IPS DF 6.9 (cell line): ENCODE data around the gene SUSD3.
"Not testable (repeated sequence)": the region's sequence is repeated elsewhere in the genome, so short reads cannot be mapped to it uniquely, and the experiment has no call there.

ENCODE experiments used
- DNase-seq: peaks from one replicate; pipeline ENCODE4 v3.0.0-alpha.2; 2013; ENCODE audit warnings: low read depth, low spot score
- H3K27ac ChIP-seq: one replicate; pipeline ENCODE4 v1.5.1; 2013; ENCODE audit warnings: low read length, control low read depth
- H3K27me3 ChIP-seq: 2 replicates; pipeline ENCODE4 v1.6.1; 2013; ENCODE audit warnings: mild to moderate bottlenecking, low read length; ENCODE audit not compliant: control insufficient read depth, insufficient read depth
- H3K36me3 ChIP-seq: 2 replicates; pipeline ENCODE4 v1.6.1; 2013; ENCODE audit warnings: low read length; ENCODE audit not compliant: control insufficient read depth, insufficient read depth
- H3K4me1 ChIP-seq: 2 replicates; pipeline ENCODE4 v1.6.1; 2013; ENCODE audit warnings: low read length; ENCODE audit not compliant: control insufficient read depth, insufficient read depth
- H3K4me3 ChIP-seq: 2 replicates; pipeline ENCODE4 v1.5.1; 2013; ENCODE audit warnings: mild to moderate bottlenecking, low read length
- H3K9me3 ChIP-seq: 2 replicates; pipeline ENCODE4 v1.6.1; 2013; ENCODE audit warnings: low read length, inconsistent platforms; ENCODE audit not compliant: control insufficient read depth, insufficient read depth
- WGBS: extraction: QIAGEN DNeasy Blood & Tissue Kit; methylation state at CpG from one replicate; pipeline ENCODE4 v1.1.7; 2013; ENCODE audit warnings: mixed read lengths, missing lambda C conversion rate; ENCODE audit not compliant: insufficient read length, insufficient coverage; 5-methylcytosine and 5-hydroxymethylcytosine counted together

The SUSD3 gene

DNA sequence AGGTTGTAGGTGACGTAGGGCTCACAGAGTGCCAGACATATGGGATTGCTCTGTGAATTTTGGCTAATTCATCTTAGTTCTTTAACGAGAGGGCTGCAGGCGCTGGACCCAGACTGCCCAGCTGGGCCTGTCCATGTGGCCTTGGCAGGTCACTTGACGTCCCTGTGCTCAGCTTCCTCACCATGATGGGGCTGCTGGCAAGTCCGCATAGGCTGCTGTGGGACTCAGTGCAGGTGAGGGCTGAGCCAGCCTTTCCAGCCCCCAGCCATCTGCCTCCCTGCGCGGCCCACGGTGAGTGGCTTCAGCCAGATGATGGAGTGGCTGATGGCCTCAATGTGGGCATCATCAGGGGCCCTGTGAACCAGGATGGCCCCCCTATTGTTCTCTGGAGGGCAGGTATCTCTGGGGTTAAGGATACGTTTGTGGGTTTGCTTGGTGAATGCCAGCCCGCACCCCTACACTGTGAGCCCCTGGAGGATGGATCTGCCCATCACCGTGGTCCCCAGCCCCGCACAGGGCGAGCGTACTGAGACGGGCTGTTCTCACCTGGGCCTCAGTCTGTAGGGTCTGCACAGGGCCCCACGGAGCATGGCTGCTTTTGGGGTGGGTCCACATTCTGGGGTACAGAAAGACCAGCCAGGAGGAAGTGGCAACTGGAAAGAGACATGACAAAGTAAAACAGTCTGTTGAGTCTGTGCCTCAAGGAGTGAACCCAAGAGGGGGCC lies 41.2 kb downstream of the SUSD3 start:
- Histone ChIP-seq H3K36me3 (no peaks in the 10 kb centered on the region; the same call in 1 of the 2 replicates), H3K27ac (no peak overlapping the region), H3K4me3 (no peak overlapping the region), H3K9me3 (no peaks in the 10 kb centered on the region), H3K27me3 (no peaks in the 10 kb centered on the region), H3K4me1 (no peaks in the 10 kb centered on the region; the same call in 1 of the 2 replicates)
- no CpG with 5 or more reads among the region's 16 CpGs for WGBS
- no peak for DNase-seq

DNA sequence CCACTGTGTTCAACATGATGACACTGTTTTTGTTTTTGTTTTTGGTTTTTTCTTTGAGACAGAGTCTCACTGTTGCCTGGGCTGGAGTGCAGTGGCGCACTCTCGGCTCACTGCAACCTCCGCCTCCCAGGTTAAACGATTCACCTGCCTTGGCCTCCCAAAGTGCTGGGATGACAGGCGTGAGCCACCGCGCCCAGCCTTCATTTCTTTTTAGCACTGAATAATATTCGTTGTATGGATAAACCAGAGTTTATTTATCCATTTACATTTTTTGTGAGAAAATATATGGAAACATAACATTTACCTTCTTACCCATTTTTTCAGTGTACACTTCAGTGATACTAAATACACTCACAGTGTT lies 41.8 kb downstream of the SUSD3 start:
- no peaks in the 10 kb centered on the region for H3K27me3 ChIP-seq
- no peaks in the 10 kb centered on the region for H3K9me3 ChIP-seq
- H3K4me1 ChIP-seq = no peaks in the 10 kb centered on the region
- DNase-seq = no peak
- no peaks in the 10 kb centered on the region; the same call in 1 of the 2 replicates for H3K36me3 ChIP-seq
- H3K4me3 ChIP-seq = no peak overlapping the region
- no CpG with 5 or more reads among the region's 8 CpGs for WGBS
- H3K27ac ChIP-seq = no peak overlapping the region

DNA sequence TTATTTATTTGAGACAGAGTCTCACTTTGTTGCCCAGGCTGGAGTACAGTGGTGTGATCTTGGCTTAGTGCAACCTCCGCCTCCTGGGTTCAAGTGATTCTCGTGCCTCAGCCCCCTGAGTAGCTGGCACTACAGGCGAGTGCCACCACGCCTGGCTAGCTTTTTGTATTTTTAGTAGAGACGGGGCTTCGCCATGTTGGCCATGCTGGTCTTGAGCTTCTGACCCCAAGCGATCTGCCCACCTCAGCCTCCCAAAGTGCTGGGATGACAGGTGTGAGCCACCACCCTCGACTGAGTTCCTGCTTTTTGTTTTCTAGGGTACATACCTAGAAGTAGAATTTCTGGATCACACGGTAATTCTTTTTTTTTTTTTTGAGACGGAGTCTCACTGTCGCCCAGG lies 42.6 kb downstream of the SUSD3 start:
- H3K27me3 ChIP-seq, DNase-seq, H3K4me1 ChIP-seq, H3K4me3 ChIP-seq, H3K27ac ChIP-seq, H3K36me3 ChIP-seq, H3K9me3 ChIP-seq: not testable (repeated sequence)
- WGBS = no CpG with 5 or more reads among the region's 11 CpGs

DNA sequence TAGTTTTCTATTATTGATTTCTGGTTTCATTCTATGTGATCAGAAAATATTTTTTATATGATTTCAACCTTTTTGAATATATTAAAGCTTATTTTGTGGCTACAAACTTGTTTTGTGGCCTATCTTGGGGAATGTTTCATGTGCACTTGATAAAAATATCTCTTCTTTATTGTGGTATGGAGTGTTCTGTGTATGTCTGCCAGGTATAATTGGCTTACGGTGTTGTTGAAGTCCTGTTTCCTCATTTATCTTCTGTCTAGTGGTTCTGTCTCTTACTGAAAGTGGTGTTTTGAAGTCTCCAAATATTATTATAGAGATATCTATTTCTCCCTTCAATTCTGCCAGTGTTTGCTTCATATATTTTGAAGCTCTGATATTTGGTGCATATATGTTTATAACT lies 47.1 kb downstream of the SUSD3 start:
- H3K27ac ChIP-seq = no peak overlapping the region
- WGBS = no CpG with 5 or more reads among the region's 1 CpG
- no peak overlapping the region for H3K4me3 ChIP-seq
- H3K36me3 ChIP-seq = no peaks in the 10 kb centered on the region
- no peaks in the 10 kb centered on the region for H3K4me1 ChIP-seq
- DNase-seq = no peak
- H3K9me3 ChIP-seq = no peaks in the 10 kb centered on the region
- H3K27me3 ChIP-seq = no peaks in the 10 kb centered on the region

DNA sequence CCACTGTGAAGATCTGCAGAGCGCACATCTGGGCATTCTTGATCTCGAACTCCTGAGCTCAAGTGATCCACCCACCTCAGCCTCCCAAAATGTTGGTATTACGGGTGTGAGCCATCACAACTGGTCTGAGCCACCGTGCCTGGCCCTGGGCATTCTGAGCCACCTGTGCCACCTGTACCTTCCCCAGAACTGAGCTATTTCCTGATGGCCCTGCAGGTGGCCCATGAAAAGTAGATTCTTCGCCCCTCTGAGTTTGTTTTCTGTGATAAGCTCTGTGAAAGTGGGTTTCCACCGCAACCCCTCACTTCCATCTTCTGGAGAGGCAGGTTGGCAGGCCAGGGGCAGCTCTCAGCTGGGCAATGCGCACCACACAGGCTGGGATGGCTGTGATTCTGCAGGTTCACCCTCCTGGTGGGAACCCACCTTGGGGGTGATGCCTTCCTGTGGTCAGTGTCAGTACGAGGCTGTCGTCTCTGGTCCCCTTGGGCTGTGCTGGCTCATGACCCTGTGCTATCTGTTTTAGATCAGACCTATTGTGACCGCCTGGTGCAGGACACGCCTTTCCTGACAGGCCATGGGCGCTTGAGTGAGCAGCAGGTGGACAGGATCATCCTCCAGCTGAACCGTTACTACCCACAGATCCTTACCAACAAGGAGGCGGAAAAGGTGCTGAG lies 48.8 kb downstream of the SUSD3 start:
- Histone ChIP-seq H3K27ac (no peak overlapping the region), H3K27me3 (no peaks in the 10 kb centered on the region), H3K4me3 (no peak overlapping the region), H3K36me3 (no peaks in the 10 kb centered on the region), H3K4me1 (no peaks in the 10 kb centered on the region), H3K9me3 (no peaks in the 10 kb centered on the region)
- no peak for DNase-seq
- WGBS = no CpG with 5 or more reads among the region's 14 CpGs

DNA sequence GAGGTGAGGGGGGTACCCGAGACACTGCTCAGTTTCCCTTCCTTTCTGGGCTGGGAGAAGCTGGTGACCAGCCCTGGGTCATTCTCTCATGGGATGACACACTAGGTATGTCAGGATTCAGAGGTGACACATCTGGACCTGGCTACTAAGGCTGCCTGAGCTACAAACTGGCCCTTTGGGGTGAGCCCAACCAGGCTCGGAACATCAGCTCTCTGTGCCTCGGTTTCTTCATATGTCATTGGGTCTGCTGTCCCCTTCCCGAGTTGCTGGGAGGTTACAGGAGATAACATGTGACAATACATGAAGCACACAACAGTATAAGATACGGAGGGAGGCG lies 49.3 kb downstream of the SUSD3 start:
- no peaks in the 10 kb centered on the region for H3K36me3 ChIP-seq
- H3K4me3 ChIP-seq = no peak overlapping the region
- no peaks in the 10 kb centered on the region for H3K4me1 ChIP-seq
- no peak for DNase-seq
- no peaks in the 10 kb centered on the region for H3K27me3 ChIP-seq
- no CpG with 5 or more reads among the region's 6 CpGs for WGBS
- no peaks in the 10 kb centered on the region for H3K9me3 ChIP-seq
- no peak overlapping the region for H3K27ac ChIP-seq

DNA sequence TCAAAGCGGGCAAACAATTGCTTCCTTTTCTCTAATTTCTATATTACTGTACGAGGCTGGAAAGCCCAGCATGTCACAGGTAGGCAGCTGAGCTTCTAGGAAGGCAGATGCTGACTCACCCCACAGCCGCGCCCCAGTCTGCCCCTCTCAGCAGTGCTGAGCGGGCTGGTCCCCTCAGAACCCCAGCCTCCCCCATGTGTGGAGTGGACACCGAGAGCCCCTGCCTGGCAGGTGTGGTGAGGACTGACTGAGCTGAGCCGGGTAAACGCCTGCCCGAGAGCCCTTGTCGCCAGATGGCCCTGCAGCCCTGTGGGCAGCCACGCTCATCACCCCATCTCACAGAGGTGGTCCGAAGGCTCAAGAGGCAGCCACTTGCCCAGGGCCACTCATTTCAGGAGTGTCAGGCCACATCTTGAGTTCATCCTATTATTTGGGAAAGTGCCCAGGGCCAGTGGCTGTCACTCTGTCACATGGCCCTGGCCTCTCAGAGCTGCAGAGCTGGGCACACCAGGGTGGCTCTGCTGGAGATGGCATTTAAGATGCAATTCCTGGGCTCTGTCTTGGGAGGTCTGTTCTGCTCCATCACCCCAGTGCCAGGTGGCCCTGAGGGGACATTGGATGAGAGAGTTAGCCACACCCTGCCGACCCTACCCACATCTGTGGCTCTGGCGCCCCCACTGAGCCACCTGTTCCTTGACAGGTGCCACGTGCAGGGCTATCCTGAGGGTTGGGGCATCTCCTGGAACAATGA lies 50.0 kb downstream of the SUSD3 start:
- H3K9me3 ChIP-seq = no peaks in the 10 kb centered on the region
- no peaks in the 10 kb centered on the region for H3K27me3 ChIP-seq
- H3K4me1 ChIP-seq = no peaks in the 10 kb centered on the region
- H3K4me3 ChIP-seq = no peak overlapping the region
- WGBS = no CpG with 5 or more reads among the region's 15 CpGs
- no peaks in the 10 kb centered on the region for H3K36me3 ChIP-seq
- no peak overlapping the region for H3K27ac ChIP-seq
- DNase-seq = no peak

DNA sequence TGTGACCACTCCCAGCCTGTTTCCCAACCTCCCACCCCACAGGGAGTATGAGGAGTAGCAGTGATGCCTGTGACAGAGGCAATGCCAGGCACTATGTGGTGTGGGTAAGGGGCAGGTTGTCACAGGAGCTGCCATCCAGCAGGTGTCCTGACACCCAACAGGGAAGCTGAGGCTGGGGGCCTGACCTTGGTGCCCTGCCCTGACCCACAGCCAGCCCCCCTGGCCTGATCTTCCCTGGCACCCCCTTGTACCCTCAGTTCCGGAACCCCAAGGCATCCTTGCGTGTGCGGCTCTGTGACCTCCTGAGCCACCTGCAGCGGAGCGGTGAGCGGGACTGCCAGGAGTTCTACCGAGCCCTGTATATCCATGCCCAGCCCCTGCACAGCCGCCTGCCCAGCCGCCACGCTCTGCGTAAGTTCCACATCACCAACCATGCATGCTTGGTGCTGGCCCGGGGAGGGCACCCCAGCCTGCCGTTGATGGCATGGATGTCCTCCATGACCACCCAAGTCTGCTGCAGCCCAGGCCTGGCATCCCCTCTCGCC lies 51.9 kb downstream of the SUSD3 start:
- H3K4me3 ChIP-seq = no peak overlapping the region
- H3K36me3 ChIP-seq = 0 out of 2 replicates have a peak, but pooled peaks cover 2% of the 10 kb centered on the region
- no CpG with 5 or more reads among the region's 14 CpGs for WGBS
- no peaks in the 10 kb centered on the region for H3K9me3 ChIP-seq
- H3K27ac ChIP-seq = no peak overlapping the region
- no peaks in the 10 kb centered on the region for H3K27me3 ChIP-seq
- DNase-seq = no peak
- H3K4me1 ChIP-seq = no peaks in the 10 kb centered on the region

DNA sequence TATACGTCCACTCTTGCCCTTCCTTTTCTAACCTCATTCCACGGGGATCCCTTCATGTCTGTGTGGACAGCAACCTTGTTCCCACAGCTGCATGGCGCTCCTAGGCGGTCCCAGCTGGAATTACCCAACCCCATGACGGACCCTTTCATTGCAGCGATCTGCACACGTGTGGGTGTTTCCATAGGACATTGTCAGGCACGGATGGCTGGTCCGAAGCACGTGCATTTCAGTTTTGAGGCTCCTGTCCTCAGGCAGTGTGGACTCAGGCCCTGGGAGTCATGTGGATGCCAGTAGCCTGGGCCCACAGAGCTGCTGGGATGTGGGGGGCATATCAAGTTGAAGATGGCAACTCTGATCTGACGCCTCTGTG lies 52.5 kb downstream of the SUSD3 start:
- H3K4me1 ChIP-seq = peaks cover under 1% of the 10 kb centered on the region; the same call in 1 of the 2 replicates
- H3K9me3 ChIP-seq = no peaks in the 10 kb centered on the region
- no peak overlapping the region for H3K4me3 ChIP-seq
- H3K36me3 ChIP-seq = 0 out of 2 replicates have a peak, but pooled peaks cover 2% of the 10 kb centered on the region
- DNase-seq = no peak
- WGBS = no CpG with 5 or more reads among the region's 11 CpGs
- no peak overlapping the region for H3K27ac ChIP-seq
- H3K27me3 ChIP-seq = no peaks in the 10 kb centered on the region

DNA sequence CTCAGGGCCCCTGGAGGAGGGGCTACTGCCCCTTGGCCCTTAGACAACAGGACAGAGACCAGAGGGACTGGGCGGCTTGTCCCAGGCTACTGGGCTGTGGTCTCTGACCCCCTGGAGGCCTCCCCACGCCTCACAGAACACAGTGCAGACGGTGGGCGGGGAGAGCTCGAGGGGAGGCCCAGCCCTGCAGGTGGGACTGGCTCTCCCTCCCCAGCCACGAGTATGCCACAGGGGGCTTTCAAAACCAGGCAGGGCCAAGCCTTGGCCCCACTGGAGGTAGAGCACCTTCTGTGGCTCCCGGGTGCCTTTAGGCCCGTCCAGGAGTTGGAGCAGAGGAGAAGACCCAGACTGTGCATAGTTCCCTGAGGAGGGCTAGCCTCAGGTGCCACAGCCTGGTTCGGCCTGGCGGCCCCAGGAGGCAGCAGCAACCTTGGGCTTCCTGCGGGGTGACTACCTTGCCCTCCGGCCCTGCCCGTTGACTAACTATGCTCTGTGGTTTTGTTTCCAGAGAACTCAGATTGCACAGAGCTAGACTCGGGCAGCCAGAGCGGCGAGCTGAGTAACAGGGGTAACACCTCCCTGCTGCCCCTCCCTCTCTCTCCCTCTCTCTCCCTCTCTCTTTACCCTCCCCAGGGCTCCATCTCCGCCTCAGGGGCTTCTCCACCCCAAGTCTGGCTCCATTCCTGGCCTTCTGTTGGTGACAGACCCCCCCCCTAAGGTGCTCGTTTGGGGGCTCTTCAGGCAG lies 53.0 kb downstream of the SUSD3 start:
- no CpG with 5 or more reads among the region's 18 CpGs for WGBS
- H3K27ac ChIP-seq = no peak overlapping the region
- no peak overlapping the region for H3K4me3 ChIP-seq
- 0 out of 2 replicates have a peak, but pooled peaks cover 2% of the 10 kb centered on the region for H3K36me3 ChIP-seq
- H3K27me3 ChIP-seq = no peaks in the 10 kb centered on the region
- no peak for DNase-seq
- H3K9me3 ChIP-seq = no peaks in the 10 kb centered on the region
- H3K4me1 ChIP-seq = peaks cover 6% of the 10 kb centered on the region
